Measurements from ENCODE around the gene LMO1.

LMO1 gene

DNA sequence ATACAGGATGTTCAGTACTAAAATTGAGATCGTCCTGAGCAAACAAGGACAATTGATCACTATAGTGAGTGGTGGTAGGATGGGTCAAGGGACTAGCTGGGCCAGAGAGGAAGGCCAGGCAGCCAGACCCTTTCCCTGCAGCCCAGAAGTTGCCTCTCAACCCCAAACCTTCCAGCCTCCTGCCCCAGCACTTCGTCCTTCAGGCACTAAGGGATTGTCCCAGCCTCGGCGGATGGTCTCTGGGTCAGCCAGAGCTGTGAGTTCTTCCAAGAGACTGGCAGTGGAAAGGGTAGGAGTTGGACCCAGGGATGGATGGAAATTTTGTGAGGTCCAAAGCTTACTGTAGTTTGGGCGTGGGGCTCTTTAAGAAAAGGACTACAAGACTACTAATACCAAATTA is 3.6 kb upstream of the LMO1 start:
- TF ChIP-seq EZH2phosphoT487 (IDR thresholded peaks at IDR 0.05; ENCODE audit: borderline replicate concordance): no peak
- TF ChIP-seq, protein P1, sequence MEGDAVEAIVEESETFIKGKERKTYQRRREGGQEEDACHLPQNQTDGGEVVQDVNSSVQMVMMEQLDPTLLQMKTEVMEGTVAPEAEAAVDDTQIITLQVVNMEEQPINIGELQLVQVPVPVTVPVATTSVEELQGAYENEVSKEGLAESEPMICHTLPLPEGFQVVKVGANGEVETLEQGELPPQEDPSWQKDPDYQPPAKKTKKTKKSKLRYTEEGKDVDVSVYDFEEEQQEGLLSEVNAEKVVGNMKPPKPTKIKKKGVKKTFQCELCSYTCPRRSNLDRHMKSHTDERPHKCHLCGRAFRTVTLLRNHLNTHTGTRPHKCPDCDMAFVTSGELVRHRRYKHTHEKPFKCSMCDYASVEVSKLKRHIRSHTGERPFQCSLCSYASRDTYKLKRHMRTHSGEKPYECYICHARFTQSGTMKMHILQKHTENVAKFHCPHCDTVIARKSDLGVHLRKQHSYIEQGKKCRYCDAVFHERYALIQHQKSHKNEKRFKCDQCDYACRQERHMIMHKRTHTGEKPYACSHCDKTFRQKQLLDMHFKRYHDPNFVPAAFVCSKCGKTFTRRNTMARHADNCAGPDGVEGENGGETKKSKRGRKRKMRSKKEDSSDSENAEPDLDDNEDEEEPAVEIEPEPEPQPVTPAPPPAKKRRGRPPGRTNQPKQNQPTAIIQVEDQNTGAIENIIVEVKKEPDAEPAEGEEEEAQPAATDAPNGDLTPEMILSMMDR (conservative IDR thresholded peaks at IDR 0.05; ENCODE audit: low read length): no peak
- H3F3A ChIP-seq (ENCODE audit: low read depth): no peaks in the 10 kb centered on the region
- H3K4me1 ChIP-seq (ENCODE audit: insufficient read depth, low read length, poor library complexity, severe bottlenecking): peaks cover 6% of the 10 kb centered on the region
- H3K4me2 ChIP-seq (ENCODE audit: low read depth, low read length, poor library complexity, severe bottlenecking): no peak overlapping the region
- no peaks in the 10 kb centered on the region for H3K9me2 ChIP-seq (replicated peaks; ENCODE audit: low read depth, low read length)
- peaks cover 5% of the 10 kb centered on the region for H3K27me3 ChIP-seq (ENCODE audit: insufficient read depth, low read length, poor library complexity, severe bottlenecking)
- no peaks in the 10 kb centered on the region for H4K20me1 ChIP-seq (ENCODE audit: insufficient read depth, low read length, poor library complexity, severe bottlenecking)
- H3K36me3 ChIP-seq (ENCODE audit: insufficient read depth, low read length): no peaks in the 10 kb centered on the region
- H3K9ac ChIP-seq (ENCODE audit: low read depth, low read length, poor library complexity, severe bottlenecking): no peak overlapping the region
- no peaks in the 10 kb centered on the region for H3K79me2 ChIP-seq (ENCODE audit: insufficient read depth, low read length)
- no peak overlapping the region for H2AFZ ChIP-seq (ENCODE audit: low read length)
- H3K4me3 ChIP-seq (ENCODE audit: low read length, poor library complexity, severe bottlenecking): no peak overlapping the region
- no peaks in the 10 kb centered on the region for H3K9me3 ChIP-seq (ENCODE audit: insufficient read depth, low read depth, low read length)

DNA sequence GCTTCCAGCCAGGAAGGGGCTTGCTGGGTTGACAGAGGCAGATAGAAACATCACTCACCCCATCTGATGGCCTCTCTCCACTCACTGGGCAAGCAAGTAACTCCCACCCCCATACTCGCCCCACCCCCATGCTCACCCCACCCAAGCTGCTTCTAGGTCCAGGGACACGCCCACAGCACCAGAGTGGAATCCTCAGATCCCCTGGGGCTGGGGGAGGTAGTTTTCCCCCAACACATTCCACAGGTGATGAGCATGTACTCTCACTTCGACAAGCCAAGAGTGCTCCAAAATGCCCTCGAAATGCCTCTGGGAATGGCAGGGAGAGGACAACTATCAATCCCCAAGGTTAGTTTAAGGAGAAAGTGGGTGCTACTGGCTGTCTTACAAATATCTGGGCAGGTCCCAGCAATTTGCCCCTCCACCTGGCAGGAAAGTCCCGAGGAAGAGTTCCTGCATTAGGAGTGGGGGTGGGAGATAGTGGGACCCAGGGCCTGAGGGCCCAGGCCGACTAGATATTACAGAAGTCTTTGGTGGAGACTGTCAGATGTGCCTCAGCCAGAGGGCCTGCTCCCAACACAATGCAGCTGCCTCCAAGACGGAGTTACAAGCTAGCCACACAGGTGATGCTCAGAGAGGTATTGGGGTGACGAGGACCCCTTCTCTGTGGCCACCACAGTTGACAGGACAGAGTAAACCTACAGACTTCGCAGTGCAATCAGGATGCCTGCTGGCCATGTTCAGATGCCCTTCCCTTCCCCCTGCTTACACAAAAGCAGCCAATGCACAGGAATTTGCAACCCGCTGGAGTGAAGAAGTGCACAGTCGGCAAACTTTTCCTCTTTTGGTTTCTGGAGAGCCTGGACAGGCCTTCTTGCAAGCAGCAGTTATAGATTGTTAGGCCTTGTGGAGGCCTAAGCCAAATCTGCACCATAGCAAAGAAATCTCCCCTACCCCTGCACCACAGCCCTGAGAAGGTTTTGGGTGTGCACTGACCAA is 2.9 kb upstream of the LMO1 start:
- Histone ChIP-seq H2AFZ (ENCODE audit: low read length) (no peak overlapping the region), H4K20me1 (ENCODE audit: insufficient read depth, low read length, poor library complexity, severe bottlenecking) (no peaks in the 10 kb centered on the region), H3K27me3 (ENCODE audit: insufficient read depth, low read length, poor library complexity, severe bottlenecking) (peaks cover 12% of the 10 kb centered on the region), H3K36me3 (ENCODE audit: insufficient read depth, low read length) (no peaks in the 10 kb centered on the region), H3K4me1 (ENCODE audit: insufficient read depth, low read length, poor library complexity, severe bottlenecking) (peaks cover 6% of the 10 kb centered on the region), H3K79me2 (ENCODE audit: insufficient read depth, low read length) (no peaks in the 10 kb centered on the region), H3K9me3 (ENCODE audit: insufficient read depth, low read depth, low read length) (no peaks in the 10 kb centered on the region), H3F3A (ENCODE audit: low read depth) (no peaks in the 10 kb centered on the region), H3K9ac (ENCODE audit: low read depth, low read length, poor library complexity, severe bottlenecking) (no peak overlapping the region), H3K9me2 (replicated peaks; ENCODE audit: low read depth, low read length) (no peaks in the 10 kb centered on the region), H3K4me2 (ENCODE audit: low read depth, low read length, poor library complexity, severe bottlenecking) (no peak overlapping the region), H3K4me3 (ENCODE audit: low read length, poor library complexity, severe bottlenecking) (no peak overlapping the region)
- TF ChIP-seq, protein P1 (conservative IDR thresholded peaks at IDR 0.05; ENCODE audit: low read length): no peak
- no peak for TF ChIP-seq EZH2phosphoT487 (IDR thresholded peaks at IDR 0.05; ENCODE audit: borderline replicate concordance)

DNA sequence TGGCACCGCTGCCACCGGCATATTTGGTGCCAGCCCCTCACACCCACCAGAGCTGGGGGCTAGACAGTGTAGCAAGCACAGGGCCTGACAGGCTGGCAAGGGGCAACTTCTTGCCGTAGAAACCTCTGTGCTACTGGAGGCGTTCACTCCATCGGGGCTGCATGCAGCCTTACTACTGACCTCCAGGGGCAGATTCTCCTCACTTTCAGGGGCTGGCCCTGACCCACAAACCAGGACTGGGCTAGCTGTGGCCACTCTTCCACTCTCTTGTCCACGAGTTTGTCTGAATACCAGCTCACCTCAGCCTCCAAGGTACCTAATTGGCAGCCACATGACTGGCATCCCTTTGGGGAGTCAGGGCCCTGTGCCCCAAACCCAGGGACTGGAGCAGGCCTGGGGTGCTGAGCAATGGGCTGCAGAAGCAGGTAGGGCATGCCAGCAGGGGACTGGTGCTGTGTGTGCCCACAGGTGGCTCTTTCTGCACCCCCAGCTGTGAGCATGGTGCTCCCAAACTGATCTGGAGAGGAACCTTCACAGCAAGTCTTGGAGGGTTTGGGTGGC is 2.1 kb upstream of the LMO1 start:
- Histone ChIP-seq H3F3A (ENCODE audit: low read depth) (no peaks in the 10 kb centered on the region), H3K27me3 (ENCODE audit: insufficient read depth, low read length, poor library complexity, severe bottlenecking) (peaks cover 12% of the 10 kb centered on the region), H3K36me3 (ENCODE audit: insufficient read depth, low read length) (no peaks in the 10 kb centered on the region), H3K9me3 (ENCODE audit: insufficient read depth, low read depth, low read length) (no peaks in the 10 kb centered on the region), H3K4me1 (ENCODE audit: insufficient read depth, low read length, poor library complexity, severe bottlenecking) (peaks cover 6% of the 10 kb centered on the region), H3K9ac (ENCODE audit: low read depth, low read length, poor library complexity, severe bottlenecking) (no peak overlapping the region), H3K4me2 (ENCODE audit: low read depth, low read length, poor library complexity, severe bottlenecking) (no peak overlapping the region), H4K20me1 (ENCODE audit: insufficient read depth, low read length, poor library complexity, severe bottlenecking) (no peaks in the 10 kb centered on the region), H3K4me3 (ENCODE audit: low read length, poor library complexity, severe bottlenecking) (no peak overlapping the region), H3K9me2 (replicated peaks; ENCODE audit: low read depth, low read length) (no peaks in the 10 kb centered on the region), H3K79me2 (ENCODE audit: insufficient read depth, low read length) (no peaks in the 10 kb centered on the region), H2AFZ (ENCODE audit: low read length) (no peak overlapping the region)
- TF ChIP-seq EZH2phosphoT487 (IDR thresholded peaks at IDR 0.05; ENCODE audit: borderline replicate concordance): no peak
- TF ChIP-seq, protein P1 (conservative IDR thresholded peaks at IDR 0.05; ENCODE audit: low read length): no peak; the same call in 1 of the 2 replicates

All from Loucy (cell line).